ENCODE results near the gene SPCS2.

DNA sequence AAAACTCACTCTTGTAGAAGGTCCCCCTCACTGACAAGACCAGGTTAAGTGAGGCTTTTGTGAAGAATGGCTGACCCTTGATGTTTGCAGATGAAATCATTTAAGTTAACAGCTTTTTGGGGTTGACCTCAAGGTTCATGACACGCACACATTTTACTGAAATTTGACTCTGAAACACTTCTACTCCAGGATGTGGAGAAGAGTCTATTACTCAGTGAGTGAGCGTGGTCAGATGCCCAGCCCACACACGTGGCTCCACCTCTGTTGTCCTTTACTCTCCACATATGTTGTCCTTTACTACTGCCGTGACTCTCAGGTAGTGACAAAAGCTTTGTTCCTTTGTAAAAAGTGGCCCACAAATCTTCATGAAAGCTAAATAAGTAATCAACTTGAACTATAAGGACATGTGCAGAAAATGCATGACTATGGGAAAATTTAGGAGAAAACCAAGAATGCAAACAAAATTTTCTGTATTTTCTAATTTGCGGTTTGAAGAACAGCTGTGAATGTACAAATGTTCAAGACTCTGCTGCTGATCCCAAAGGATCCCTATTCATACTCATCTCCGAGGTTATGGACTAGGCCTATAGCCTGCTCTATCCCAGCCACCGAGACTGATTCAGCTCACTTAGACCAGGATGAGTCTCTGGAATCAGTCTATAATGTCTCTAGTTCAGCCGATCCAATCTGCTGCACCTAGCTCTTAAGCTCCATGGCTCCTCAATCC is 22.6 kb upstream of the SPCS2 start:
- no peak for TF ChIP-seq CTCF (conservative IDR thresholded peaks at IDR 0.05)
- TF ChIP-seq EZH2 (IDR thresholded peaks at IDR 0.05; ENCODE audit: low read depth) = no peak
